CD14-positive monocyte (primary cell): ENCODE data around the gene XRCC5. TPM values are rescaled to one million over a fixed set of nuclear protein-coding genes. Genes with fewer than 3 reads are reported as not detected.
"Not testable (repeated sequence)": the region's sequence is repeated elsewhere in the genome, so short reads cannot be mapped to it uniquely, and the experiment has no call there.

Experiments
- DNase-seq, 3 donors: peaks; one replicate each; pipeline ENCODE4 v3.0.0-alpha.2; 2011 to 2022
- H2AFZ ChIP-seq: 2 replicates; pipeline ENCODE4 v1.6.0; 2012; ENCODE audit warnings: mild to moderate bottlenecking, low read depth, low read length, inconsistent platforms; ENCODE audit not compliant: insufficient read depth, poor library complexity, severe bottlenecking
- H3K27ac ChIP-seq, 2 donors: 1 replicate in 1 of 2; 2 replicates in 1 of 2; pipeline ENCODE4 v1.5.1; 2012 to 2013; ENCODE audit warnings: low read length in 2 of 2, control low read depth in 1 of 2, inconsistent platforms in 1 of 2, low read depth in 1 of 2, mild to moderate bottlenecking in 1 of 2
- H3K27me3 ChIP-seq, 2 donors: one replicate each; pipeline versions ENCODE4 v1.6.0 to v1.6.1; 2011 to 2013; ENCODE audit warnings: low read length in 2 of 2; ENCODE audit not compliant: control insufficient read depth in 2 of 2, insufficient read depth in 2 of 2
- H3K36me3 ChIP-seq, 2 donors: replicated peaks in 1 of 2; 1 replicate in 1 of 2; 2 replicates in 1 of 2; pipeline versions ENCODE4 v1.5.1 to v1.6.1; 2012 to 2013; ENCODE audit warnings: low read length in 2 of 2, control low read depth in 1 of 2, inconsistent platforms in 1 of 2, mild to moderate bottlenecking in 1 of 2; ENCODE audit not compliant: insufficient read depth in 2 of 2, control insufficient read depth in 1 of 2
- H3K4me1 ChIP-seq, 2 donors: 1 replicate in 1 of 2; 2 replicates in 1 of 2; pipeline versions ENCODE4 v1.5.1 to v1.6.1; 2012 to 2013; ENCODE audit warnings: low read length in 2 of 2, control low read depth in 1 of 2, inconsistent platforms in 1 of 2, mild to moderate bottlenecking in 1 of 2, moderate library complexity in 1 of 2; ENCODE audit not compliant: insufficient read depth in 2 of 2, control insufficient read depth in 1 of 2
- H3K4me2 ChIP-seq: replicated peaks from 2 replicates; pipeline ENCODE3; 2012; ENCODE audit warnings: low read length, moderate library complexity, mild to moderate bottlenecking; ENCODE audit not compliant: poor library complexity, severe bottlenecking; ENCODE audit errors: extremely low read depth
- H3K4me3 ChIP-seq, 3 experiments: fragments of 200-600 bp in 1 of 3; sonication (generic) in 1 of 3; replicated peaks in 1 of 3; 1 replicate in 2 of 3; 2 replicates in 1 of 3; pipeline ENCODE4 v1.5.1; 2011 to 2013; ENCODE audit warnings: low read length in 3 of 3, mild to moderate bottlenecking in 3 of 3, control low read depth in 2 of 3, low read depth in 2 of 3, inconsistent platforms in 1 of 3, moderate library complexity in 1 of 3
- H3K79me2 ChIP-seq: 2 replicates; pipeline ENCODE4 v1.6.0; 2012; ENCODE audit warnings: mild to moderate bottlenecking, control low read depth, inconsistent platforms, low read length, moderate library complexity; ENCODE audit not compliant: insufficient read depth
- H3K9ac ChIP-seq: 2 replicates; pipeline ENCODE4 v1.6.0; 2017; ENCODE audit warnings: low read length, mild to moderate bottlenecking; ENCODE audit not compliant: insufficient read depth, poor library complexity, severe bottlenecking
- H3K9me3 ChIP-seq, 2 donors: replicated peaks in 1 of 2; 1 replicate in 1 of 2; 2 replicates in 1 of 2; pipeline versions ENCODE4 v1.5.1 to v1.6.1; 2012 to 2013; ENCODE audit warnings: low read length in 2 of 2, control low read depth in 1 of 2; ENCODE audit not compliant: control insufficient read depth in 1 of 2, insufficient read depth in 1 of 2
- H4K20me1 ChIP-seq: 2 replicates; pipeline ENCODE4 v1.6.0; 2012; ENCODE audit warnings: mild to moderate bottlenecking, low read length, control low read depth, moderate library complexity; ENCODE audit not compliant: insufficient read depth
- H3K27ac Mint-ChIP-seq, 7 donors: one replicate each; pipeline ENCODE4 v1.8.0; 2020; ENCODE audit warnings: mild to moderate bottlenecking in 7 of 7, mixed read lengths in 7 of 7, moderate library complexity in 6 of 7, inconsistent platforms in 2 of 7
- H3K27me3 Mint-ChIP-seq, 3 donors: one replicate each; pipeline ENCODE4 v1.8.0; 2021 to 2022; ENCODE audit warnings: low read depth in 3 of 3, mild to moderate bottlenecking in 3 of 3, mixed read lengths in 3 of 3, moderate library complexity in 3 of 3, inconsistent platforms in 1 of 3
- H3K36me3 Mint-ChIP-seq, 2 donors: one replicate each; pipeline ENCODE4 v1.8.0; 2020; ENCODE audit warnings: mixed read lengths in 2 of 2, inconsistent platforms in 1 of 2, mild to moderate bottlenecking in 1 of 2
- H3K4me1 Mint-ChIP-seq: one replicate; pipeline ENCODE4 v1.8.0; 2020; ENCODE audit warnings: mild to moderate bottlenecking, mixed read lengths
- H3K4me3 Mint-ChIP-seq, 2 donors: one replicate each; pipeline ENCODE4 v1.8.0; 2020; ENCODE audit warnings: mild to moderate bottlenecking in 2 of 2, mixed read lengths in 2 of 2, moderate library complexity in 1 of 2
- H3K9me3 Mint-ChIP-seq, 7 donors: one replicate each; pipeline ENCODE4 v1.8.0; 2020 to 2022; ENCODE audit warnings: mixed read lengths in 7 of 7, mild to moderate bottlenecking in 6 of 7, moderate library complexity in 6 of 7, inconsistent platforms in 2 of 7
- CTCF ChIP-seq: fragments of 200-600 bp; IDR thresholded peaks from one replicate; pipeline ENCODE4 v1.8.0; 2022; ENCODE audit warnings: antibody characterized with exemption, mild to moderate bottlenecking
- WGBS: methylation state at CpG from one replicate; pipeline ENCODE4 v1.1.5; 2013; ENCODE audit warnings: missing lambda C conversion rate; ENCODE audit not compliant: insufficient coverage; 5-methylcytosine and 5-hydroxymethylcytosine counted together
- intact Hi-C, 2 donors: fragments of 100-400 bp; cut with micrococcal nuclease; formaldehyde crosslinking; loops; one replicate each; pipeline versions ENCODE4 v1.15.0 to v1.15.1; 2023
- polyA plus RNA-seq, 3 donors: library from polyadenylated mRNA; depleted of rRNA in 1 of 3; unstranded in 2 of 3; stranded (reverse) in 1 of 3; fragments of 300-500 nt in 2 of 3; fragments of >200 nt in 1 of 3; fragmentation: Illumina TruSeq in 2 of 3; gene quantifications; 1 replicate in 2 of 3; 2 replicates in 1 of 3; pipeline ENCODE4 v1.2.3, GENCODE V29; 2012 to 2021

Gene XRCC5
- polyA plus RNA-seq, 3 donors = 55.3 to 281 (median 258) TPM

GRCh38 chr2:216139884-216140283, 30.7 kb downstream of the XRCC5 start:
- H3K9me3 Mint-ChIP-seq = no peaks in the 10 kb centered on the region
- peak; percentile 42 for TF ChIP-seq CTCF
- Histone ChIP-seq H3K9me3 (no peaks in the 10 kb centered on the region), H3K9ac (no peak overlapping the region), H2AFZ (no peak overlapping the region), H3K27me3 (no peaks in the 10 kb centered on the region), H3K4me1 (no peaks in the 10 kb centered on the region), H3K79me2 (peaks cover 16% of the 10 kb centered on the region), H4K20me1 (peaks cover 72% of the 10 kb centered on the region), H3K4me2 (no peak overlapping the region), H3K27ac (no peak overlapping the region), H3K4me3 (no peak overlapping the region), H3K36me3 (peaks cover 96 to 100% of the 10 kb centered on the region in 2 donors)
- H3K36me3 Mint-ChIP-seq = peaks cover 47 to 76% of the 10 kb centered on the region in 2 donors
- intact Hi-C loops = no loop called here
- H3K27me3 Mint-ChIP-seq = no peaks in the 10 kb centered on the region
- no peak overlapping the region for H3K4me3 Mint-ChIP-seq
- DNase-seq = peak in 2 of 3 donors; percentile 12 to 14
- no peaks in the 10 kb centered on the region for H3K4me1 Mint-ChIP-seq
- H3K27ac Mint-ChIP-seq = no peak overlapping the region

GRCh38 chr2:216141516-216141915, 32.4 kb downstream of the XRCC5 start:
- peaks cover 31 to 61% of the 10 kb centered on the region in 2 donors for H3K36me3 Mint-ChIP-seq
- H3K4me1 Mint-ChIP-seq, H3K27ac Mint-ChIP-seq, DNase-seq, H3K4me1 ChIP-seq, H3K27me3 ChIP-seq, H3K9me3 ChIP-seq, H3K9me3 Mint-ChIP-seq, H3K27me3 Mint-ChIP-seq, H2AFZ ChIP-seq, H3K4me3 Mint-ChIP-seq, H3K27ac ChIP-seq, intact Hi-C loops, H3K4me3 ChIP-seq, H3K4me2 ChIP-seq, H3K9ac ChIP-seq: not testable (repeated sequence)
- Histone ChIP-seq H3K79me2 (peaks cover 17% of the 10 kb centered on the region), H4K20me1 (peaks cover 82% of the 10 kb centered on the region), H3K36me3 (peaks cover 98 to 100% of the 10 kb centered on the region in 2 donors)
- WGBS = 100% methylated on average over 3 of the region's 4 CpGs
